Fibroblast of skin of right quadriceps (primary cell): ENCODE results near the gene PUSL1.

ENCODE experiments used
- DNase-seq: peaks from one replicate; pipeline ENCODE4 v3.0.0-alpha.2; 2013

The PUSL1 gene

DNA sequence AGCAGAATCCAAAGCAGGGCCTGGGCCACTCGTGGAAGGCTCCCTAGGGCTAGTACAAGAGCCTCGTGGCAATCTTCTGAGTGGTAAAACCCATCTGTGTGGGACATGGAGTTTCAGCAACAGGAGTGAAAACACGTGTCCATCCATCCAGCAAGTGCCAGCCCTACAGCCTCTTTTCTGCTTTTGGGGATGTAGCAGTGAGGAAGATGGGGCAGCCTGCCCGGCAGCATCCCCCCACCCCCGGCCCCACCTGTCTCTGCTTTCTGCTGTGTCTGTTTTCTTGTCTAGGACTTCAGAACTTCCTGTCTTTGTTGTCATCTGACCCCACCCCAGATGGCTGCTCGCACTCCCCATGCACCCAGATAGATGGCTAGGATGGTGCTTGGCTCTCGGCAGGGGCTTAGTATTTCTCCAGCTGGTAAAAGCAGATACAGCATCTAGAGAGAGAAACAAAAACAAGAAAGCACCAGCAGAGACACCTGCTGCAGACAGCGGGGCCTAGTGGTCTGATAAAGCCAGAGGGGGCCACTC lies 17.7 kb downstream of the PUSL1 start:
- no peak for DNase-seq

DNA sequence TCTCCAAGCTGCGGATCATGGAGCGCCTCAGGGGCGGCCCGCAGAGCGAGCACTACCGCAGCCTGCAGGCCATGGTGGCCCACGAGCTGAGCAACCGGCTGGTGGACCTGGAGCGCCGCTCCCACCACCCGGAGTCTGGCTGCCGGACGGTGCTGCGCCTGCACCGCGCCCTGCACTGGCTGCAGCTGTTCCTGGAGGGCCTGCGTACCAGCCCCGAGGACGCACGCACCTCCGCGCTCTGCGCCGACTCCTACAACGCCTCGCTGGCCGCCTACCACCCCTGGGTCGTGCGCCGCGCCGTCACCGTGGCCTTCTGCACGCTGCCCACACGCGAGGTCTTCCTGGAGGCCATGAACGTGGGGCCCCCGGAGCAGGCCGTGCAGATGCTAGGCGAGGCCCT lies 18.9 kb downstream of the PUSL1 start:
- DNase-seq: no peak

DNA sequence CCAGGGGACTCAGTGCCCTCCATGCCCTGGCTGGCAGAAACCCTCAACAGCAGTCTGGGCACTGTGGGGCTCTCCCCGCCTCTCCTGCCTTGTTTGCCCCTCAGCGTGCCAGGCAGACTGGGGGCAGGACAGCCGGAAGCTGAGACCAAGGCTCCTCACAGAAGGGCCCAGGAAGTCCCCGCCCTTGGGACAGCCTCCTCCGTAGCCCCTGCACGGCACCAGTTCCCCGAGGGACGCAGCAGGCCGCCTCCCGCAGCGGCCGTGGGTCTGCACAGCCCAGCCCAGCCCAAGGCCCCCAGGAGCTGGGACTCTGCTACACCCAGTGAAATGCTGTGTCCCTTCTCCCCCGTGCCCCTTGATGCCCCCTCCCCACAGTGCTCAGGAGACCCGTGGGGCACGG lies 19.9 kb downstream of the PUSL1 start:
- no peak for DNase-seq

DNA sequence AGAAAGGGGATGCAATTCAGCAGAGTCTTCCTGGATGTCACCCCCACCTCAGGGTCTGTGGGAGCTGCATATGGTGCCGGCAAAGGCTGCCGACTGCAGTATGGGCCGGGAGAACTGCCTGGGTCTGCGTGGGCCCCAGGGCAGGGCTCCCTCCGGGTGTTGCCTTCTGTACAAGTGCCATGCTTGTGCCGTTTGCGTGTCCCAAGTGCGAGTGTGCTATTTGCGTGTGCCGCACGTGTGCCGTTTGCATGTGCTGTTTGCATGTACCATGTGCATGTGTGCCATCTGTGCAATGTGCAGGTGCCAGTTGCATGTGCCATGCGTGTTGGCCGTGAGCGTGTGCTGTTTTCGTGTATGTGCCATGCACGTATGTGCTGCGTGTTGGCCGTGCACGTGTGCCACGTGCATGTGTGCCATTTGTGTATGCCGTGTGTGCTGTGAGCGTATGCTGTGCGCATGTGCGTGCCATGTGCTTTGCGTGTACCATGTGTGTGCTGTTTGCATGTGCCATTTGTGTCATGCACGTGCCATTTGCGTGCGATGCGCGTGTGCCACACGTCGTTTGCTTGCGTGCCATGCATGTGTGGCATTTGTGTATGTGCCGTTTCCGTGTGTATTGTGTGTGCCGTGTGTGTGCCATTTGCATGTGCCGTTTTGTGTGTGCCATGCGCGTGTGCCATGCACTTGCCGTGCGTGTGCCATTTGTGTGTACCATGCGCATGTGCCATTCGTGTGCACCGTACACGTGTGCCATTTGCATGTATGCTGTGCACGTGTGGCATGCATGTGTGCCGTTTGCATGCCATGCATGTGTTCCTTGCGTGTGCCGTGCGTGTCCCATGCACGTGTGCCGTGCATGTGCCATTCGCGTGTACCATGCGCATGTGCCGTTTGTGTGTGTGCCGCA lies 21.2 kb downstream of the PUSL1 start:
- no peak for DNase-seq

DNA sequence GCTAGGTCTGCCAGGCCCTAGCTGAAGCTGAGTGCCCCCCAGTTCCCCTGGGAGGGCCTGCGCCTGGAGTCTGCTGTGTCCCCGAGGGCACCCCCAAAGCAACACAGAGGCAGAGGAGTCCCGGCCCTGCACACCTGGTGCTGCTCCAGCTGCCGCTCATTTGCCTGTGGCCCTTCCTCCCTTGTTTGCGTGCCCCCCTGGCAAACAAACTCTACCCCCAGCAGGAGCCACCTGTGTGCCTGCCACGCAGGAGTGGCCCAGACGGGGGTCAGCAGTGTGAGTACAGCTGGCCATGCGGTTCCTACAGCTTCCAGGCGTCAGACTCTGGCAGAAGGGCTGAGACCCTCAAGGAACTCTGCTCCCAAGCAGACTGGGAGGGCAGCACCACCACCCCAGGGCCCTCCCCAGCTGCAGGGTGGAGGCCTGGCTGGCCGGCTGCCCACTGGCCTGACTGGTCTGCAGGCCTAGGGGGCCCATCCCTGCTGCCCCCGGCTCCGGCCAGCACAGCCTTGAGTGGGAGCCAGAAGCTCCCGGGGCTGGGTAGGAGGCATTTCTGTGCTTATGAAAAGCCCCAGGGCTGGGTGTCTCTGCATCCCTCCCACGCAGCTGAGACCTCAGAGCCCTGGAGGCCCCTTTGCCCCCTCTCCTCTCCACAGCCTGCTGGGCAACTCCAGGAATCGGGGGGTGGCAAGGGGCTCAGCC lies 22.1 kb downstream of the PUSL1 start:
- no peak for DNase-seq

DNA sequence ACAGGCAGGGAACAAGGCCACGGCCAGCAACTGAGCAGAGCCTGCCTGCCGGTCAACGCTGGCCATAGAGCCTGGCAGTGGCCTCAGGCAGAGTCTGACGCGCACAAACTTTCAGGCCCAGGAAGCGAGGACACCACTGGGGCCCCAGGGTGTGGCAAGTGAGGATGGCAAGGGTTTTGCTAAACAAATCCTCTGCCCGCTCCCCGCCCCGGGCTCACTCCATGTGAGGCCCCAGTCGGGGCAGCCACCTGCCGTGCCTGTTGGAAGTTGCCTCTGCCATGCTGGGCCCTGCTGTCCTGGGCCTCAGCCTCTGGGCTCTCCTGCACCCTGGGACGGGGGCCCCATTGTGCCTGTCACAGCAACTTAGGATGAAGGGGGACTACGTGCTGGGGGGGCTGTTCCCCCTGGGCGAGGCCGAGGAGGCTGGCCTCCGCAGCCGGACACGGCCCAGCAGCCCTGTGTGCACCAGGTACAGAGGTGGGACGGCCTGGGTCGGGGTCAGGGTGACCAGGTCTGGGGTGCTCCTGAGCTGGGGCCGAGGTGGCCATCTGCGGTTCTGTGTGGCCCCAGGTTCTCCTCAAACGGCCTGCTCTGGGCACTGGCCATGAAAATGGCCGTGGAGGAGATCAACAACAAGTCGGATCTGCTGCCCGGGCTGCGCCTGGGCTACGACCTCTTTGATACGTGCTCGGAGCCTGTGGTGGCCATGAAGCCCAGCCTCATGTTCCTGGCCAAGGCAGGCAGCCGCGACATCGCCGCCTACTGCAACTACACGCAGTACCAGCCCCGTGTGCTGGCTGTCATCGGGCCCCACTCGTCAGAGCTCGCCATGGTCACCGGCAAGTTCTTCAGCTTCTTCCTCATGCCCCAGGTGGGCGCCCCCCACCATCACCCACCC lies 22.9 kb downstream of the PUSL1 start, which contains the start of gene TAS1R3:
Gene TAS1R3 (plus strand): TSS at position 213 of the 898 bp plus-strand sequence. CDS start 66 bp downstream, at position 279.
- no peak for DNase-seq

DNA sequence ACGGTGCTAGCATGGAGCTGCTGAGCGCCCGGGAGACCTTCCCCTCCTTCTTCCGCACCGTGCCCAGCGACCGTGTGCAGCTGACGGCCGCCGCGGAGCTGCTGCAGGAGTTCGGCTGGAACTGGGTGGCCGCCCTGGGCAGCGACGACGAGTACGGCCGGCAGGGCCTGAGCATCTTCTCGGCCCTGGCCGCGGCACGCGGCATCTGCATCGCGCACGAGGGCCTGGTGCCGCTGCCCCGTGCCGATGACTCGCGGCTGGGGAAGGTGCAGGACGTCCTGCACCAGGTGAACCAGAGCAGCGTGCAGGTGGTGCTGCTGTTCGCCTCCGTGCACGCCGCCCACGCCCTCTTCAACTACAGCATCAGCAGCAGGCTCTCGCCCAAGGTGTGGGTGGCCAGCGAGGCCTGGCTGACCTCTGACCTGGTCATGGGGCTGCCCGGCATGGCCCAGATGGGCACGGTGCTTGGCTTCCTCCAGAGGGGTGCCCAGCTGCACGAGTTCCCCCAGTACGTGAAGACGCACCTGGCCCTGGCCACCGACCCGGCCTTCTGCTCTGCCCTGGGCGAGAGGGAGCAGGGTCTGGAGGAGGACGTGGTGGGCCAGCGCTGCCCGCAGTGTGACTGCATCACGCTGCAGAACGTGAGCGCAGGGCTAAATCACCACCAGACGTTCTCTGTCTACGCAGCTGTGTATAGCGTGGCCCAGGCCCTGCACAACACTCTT lies 23.8 kb downstream of the PUSL1 start:
- DNase-seq: no peak

DNA sequence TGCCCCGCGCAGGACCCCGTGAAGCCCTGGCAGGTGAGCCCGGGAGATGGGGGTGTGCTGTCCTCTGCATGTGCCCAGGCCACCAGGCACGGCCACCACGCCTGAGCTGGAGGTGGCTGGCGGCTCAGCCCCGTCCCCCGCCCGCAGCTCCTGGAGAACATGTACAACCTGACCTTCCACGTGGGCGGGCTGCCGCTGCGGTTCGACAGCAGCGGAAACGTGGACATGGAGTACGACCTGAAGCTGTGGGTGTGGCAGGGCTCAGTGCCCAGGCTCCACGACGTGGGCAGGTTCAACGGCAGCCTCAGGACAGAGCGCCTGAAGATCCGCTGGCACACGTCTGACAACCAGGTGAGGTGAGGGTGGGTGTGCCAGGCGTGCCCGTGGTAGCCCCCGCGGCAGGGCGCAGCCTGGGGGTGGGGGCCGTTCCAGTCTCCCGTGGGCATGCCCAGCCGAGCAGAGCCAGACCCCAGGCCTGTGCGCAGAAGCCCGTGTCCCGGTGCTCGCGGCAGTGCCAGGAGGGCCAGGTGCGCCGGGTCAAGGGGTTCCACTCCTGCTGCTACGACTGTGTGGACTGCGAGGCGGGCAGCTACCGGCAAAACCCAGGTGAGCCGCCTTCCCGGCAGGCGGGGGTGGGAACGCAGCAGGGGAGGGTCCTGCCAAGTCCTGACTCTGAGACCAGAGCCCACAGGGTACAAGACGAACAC lies 24.5 kb downstream of the PUSL1 start:
- no peak for DNase-seq

DNA sequence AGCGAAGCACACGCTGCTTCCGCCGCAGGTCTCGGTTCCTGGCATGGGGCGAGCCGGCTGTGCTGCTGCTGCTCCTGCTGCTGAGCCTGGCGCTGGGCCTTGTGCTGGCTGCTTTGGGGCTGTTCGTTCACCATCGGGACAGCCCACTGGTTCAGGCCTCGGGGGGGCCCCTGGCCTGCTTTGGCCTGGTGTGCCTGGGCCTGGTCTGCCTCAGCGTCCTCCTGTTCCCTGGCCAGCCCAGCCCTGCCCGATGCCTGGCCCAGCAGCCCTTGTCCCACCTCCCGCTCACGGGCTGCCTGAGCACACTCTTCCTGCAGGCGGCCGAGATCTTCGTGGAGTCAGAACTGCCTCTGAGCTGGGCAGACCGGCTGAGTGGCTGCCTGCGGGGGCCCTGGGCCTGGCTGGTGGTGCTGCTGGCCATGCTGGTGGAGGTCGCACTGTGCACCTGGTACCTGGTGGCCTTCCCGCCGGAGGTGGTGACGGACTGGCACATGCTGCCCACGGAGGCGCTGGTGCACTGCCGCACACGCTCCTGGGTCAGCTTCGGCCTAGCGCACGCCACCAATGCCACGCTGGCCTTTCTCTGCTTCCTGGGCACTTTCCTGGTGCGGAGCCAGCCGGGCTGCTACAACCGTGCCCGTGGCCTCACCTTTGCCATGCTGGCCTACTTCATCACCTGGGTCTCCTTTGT lies 25.3 kb downstream of the PUSL1 start:
- no peak for DNase-seq

DNA sequence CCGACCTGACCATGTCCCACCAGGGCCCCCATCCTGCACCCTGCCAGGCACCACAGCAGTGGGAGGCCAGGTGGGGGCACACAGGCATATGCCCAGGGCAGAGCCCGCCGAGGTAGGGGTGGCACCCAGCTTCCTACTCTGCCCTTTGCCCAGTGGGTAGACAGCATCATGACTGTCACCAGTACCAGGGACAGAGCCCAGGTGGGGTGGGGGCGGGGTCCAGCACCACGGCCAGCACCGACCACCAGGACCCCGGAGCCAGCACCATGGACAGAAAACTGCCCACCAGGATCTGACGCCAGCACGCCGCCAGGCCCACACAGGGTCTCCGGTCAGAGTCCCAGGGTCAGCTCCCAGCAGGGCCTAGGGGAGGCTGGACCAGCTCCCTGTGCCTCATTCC lies 26.4 kb downstream of the PUSL1 start:
- DNase-seq: no peak

DNA sequence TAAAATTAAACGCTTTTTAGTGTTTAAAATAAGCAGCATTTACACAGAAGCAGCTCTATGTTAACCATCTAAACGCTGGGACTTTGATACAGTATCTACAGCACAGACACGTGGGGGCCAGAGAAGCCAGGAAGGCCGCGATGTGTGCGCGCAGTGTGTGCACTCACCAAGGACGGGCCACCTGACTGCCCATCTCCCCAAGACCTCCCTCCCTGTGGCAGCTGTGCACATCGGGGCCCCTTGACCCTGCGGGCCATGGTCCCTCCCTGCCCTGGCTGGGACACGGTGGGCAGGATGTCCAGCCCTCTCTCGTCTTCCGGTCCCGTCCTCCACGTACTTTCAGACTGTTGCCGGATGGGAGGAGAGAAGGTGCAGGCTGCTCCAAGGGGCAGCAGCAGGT lies 26.9 kb downstream of the PUSL1 start:
- no peak for DNase-seq

DNA sequence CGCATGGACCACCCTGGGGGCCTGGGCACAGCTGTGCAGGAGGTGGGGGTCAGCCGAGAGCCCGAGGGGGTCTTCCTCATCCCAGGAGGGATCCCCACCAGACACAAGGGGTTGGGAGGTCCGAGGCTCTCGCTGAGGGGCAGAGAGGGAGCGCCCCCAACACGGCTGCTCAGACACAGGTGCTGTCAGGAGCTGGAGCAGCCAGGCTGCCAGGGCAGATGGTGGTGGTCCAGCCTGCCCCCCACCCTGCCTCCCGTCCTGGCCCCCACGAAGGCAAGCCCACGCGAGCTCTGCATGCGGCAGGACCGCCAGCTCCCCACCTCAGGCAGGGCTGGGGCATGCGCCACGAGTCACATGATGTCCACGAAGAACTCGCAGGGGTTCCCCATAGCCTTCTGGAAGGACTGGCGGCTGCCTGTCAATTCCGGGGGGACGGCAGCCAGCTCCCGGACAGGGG lies 27.4 kb downstream of the PUSL1 start:
- no peak for DNase-seq

DNA sequence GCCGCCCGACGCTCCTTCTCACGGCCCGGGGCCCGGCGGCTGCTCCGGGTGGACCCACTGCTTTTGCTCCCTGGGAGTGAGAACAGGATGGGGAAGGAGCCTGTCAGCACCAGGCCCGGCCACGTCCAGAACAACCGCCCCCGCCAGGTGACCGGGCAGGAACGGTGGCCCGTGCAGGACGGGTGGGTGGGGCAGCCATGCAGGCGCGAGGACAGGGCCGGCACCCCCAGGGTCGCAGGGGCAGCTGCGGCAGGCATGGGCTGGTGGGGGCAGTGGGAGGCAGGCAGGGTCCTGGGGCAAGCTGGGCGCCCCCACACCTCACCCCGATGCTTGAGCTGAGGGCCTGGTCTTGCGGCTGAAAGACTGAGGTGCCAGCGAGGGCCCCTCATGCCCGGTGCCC lies 28.0 kb downstream of the PUSL1 start:
- DNase-seq: no peak

DNA sequence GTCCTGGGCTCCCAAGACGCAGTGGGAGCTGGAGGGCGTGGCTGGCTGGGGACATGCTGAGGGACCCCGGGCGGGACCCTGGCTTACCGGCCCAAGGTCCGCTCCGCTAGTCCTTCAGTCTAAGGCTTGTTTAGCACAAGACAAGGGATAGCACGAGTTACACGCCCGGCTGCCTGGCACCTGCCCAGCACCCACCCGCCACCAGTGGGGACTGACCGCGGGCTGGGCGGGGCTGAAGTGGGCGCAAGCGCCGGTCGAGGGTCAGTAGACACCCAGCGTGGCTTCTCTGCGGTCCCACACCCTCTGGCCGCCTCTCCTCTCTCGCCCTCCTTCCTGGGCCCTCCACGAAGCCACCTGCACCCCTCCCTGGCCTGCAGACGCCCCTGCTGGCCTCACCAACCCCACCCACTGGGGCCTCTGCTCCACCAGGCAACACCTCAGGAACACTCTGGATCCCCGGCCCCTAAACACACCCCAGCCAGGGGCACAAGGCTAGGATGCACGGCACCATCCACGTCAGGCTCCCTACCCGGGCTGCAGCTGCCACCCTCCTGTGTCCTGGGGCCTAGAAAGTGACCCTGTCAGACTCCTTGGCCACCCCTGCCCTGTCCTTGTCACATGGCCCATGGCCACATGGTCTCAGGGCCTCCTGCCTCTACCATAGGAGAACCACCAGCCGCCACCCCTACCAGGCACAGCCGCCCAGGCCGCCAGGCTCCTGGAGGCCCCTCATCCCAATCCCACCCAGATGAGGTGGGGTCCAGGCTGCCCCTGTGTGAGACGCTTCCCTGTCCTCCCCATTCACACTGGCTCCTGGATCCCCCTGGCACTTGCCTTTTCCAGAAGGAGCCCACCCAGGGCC lies 28.8 kb downstream of the PUSL1 start:
- no peak for DNase-seq

DNA sequence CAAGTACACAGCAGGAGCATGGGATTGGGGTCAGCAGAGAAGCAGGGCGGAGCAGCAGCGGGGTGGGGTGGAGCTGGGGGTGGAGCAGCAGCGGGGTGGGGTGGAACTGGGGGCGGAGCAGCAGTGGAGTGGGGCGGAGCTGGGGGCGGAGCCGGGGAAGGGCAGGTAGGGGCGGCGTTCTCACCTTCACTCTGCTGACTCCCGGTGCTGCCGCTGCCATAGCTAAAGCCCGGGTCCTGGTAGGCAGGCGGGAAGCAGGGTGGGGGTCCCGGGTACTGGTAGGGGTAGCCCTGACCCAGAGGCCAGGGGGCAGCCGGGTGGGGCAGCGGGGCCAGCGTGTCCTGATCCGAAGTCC lies 29.4 kb downstream of the PUSL1 start:
- no peak for DNase-seq

DNA sequence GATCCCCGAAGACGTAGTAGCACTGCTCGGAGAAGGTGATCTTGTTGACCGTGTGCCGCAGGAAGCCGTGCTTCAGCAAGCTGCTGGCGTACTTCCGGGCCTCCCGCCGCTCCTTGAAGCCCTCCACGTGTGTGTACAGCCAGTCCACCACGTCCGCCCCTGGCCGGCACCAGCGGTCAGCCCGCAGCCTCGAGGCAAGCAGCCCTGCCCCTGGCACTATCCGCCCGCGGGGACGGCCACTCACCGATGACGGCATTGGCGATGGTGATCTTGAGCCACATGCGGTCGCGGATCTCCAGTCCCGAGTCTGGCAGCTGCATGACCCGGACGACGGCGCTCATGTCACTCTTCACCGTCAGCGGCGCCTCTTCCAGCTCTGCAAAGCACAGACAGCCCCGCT lies 29.9 kb downstream of the PUSL1 start:
- DNase-seq: no peak

DNA sequence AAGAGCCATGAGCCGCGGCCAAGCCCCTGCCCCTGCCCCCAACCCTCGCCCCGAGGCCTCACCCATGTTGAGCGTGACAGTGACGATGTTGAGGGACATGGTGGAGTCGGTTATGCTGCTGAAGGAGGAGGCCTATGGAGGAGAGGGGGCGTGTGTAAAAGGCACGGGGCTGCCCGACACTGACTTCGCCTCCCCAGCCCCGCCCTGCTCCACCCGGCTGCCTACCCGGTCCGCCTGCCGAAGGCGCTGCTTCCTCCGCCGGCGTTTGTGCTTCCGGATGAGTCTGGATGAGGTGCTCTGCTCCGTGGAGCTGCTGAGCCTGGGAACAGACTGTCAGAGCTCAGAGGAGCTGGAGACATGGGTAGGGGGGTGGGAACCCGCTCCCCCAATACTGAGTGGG lies 31.8 kb downstream of the PUSL1 start:
- no peak for DNase-seq

DNA sequence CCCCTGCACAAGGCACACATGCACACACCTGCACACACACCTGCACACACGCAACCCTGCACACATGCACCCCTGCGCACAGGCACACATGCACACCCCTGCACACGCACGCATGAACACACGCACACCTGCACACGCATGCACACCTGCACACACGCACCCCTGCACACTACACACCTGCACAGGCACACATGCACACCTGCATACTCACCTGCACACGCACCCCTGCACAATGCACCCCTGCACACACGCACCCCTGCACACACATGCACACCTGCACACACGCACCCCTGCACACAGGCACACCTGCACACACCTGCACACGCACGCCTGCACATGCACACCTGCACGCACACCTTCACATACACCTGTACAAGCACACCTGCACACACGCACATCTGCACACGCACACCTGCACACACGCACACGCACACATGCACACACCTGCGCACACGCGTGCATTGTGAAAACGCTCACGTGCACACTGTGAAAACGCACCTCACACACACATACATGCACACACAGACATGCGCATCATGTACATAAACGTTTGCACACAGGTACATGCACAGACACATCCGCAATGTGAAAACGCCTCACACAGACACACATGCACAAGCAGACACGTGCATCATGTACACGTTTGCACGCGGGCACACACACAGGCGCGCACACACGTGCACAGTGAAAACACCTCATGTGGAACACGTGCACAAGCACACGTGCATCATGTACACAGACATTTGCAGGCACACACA lies 32.6 kb downstream of the PUSL1 start:
- no peak for DNase-seq

DNA sequence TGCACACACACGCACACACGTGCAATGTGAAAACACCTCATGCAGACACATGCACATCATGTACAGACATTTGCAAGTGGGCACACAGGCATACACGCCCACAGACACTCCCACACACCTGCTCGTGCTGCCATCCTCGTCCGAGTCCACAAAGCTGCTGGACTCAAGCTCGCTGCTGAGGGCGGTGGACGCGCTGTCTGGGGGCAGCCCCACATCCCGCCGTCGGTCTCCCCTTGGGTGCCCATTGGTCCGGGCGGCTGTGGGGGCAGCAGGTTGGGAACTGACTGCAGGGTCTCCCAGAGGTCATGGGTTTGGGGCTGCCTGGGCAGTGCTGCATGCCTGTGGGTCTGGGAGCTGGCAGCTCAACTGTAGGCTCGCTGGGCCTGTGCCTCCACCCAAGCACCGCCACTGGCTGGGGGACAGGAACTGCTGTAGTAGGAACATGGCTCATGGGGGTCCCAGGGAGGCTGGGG lies 33.2 kb downstream of the PUSL1 start:
- DNase-seq: no peak
